K562 (cell line): ENCODE results near the gene SHE. TPM values are rescaled to one million over a fixed set of nuclear protein-coding genes. Genes with fewer than 3 reads are reported as not detected.

Source experiments
- ATAC-seq: fragments of 200-7000 bp; cut with Tn5 transposase; 3 replicates; pipeline ENCODE4 v1.9.1; 2020; ENCODE audit warnings: moderate library complexity
- BruUV-seq: library from RNA; stranded (reverse); fragments of 400-500 nt; replicated peaks from 2 replicates; lab custom pipeline; 2021; lab: Mats Ljungman, UMichigan
- CTCF ChIA-PET: fragments of 300-600 bp; formaldehyde crosslinking; extraction: SDS; loops from one replicate; lab custom pipeline; 2021; ENCODE audit warnings: low intra/inter-chr PET ratio; lab: Yijun Ruan, JAX
- POLR2A ChIA-PET: fragments of 300-600, 350-650 bp; sonication (Branson Sonifier 250); formaldehyde crosslinking; extraction: SDS; loops from one replicate; lab custom pipeline; 2021; ENCODE audit warnings: antibody characterized with exemption, inconsistent platforms; lab: Yijun Ruan, JAX
- DNase-seq, 4 experiments: peaks; one replicate each; pipeline versions ENCODE4 v3.0.0 to v3.0.0-alpha.2; 2011 to 2018; ENCODE audit warnings: low spot score in 3 of 4, mixed read lengths in 3 of 4; ENCODE audit errors: extremely low read depth in 1 of 4
- FAIRE-seq: peaks from 2 replicates; lab custom pipeline; 2011; peaks lifted over from hg19 to GRCh38; lab: Jason Lieb, UNC
- H2AFZ ChIP-seq: 2 replicates; pipeline ENCODE4 v1.6.0; 2011; ENCODE audit warnings: low read depth, low read length, control low read depth, inconsistent platforms
- H3K27ac ChIP-seq: fragments of 200-600 bp; 3 replicates; pipeline ENCODE4 v1.8.0; 2011; ENCODE audit warnings: low read depth, mild to moderate bottlenecking, control low read depth, inconsistent platforms, low read length, moderate library complexity, mixed read lengths; ENCODE audit errors: extremely low read depth
- H3K27me3 ChIP-seq, 2 experiments: fragments of 300-600 bp in 1 of 2; 2 replicates in 1 of 2; 3 replicates in 1 of 2; pipeline versions ENCODE4 v1.6.0 to v1.8.0; 2011; ENCODE audit warnings: inconsistent platforms in 2 of 2, low read length in 2 of 2, mild to moderate bottlenecking in 1 of 2, mixed read lengths in 1 of 2, moderate library complexity in 1 of 2; ENCODE audit not compliant: control insufficient read depth in 2 of 2, insufficient read depth in 2 of 2
- H3K36me3 ChIP-seq: fragments of 300-600 bp; 3 replicates; pipeline ENCODE4 v1.8.0; 2011; ENCODE audit warnings: mild to moderate bottlenecking, low read length, inconsistent platforms; ENCODE audit not compliant: control insufficient read depth, insufficient read depth
- H3K4me1 ChIP-seq, 2 experiments: fragments of 200-600 bp in 1 of 2; replicated peaks in 1 of 2; 2 replicates in 1 of 2; 3 replicates in 1 of 2; pipeline versions ENCODE4 v1.5.1 to v1.8.0; 2011; ENCODE audit warnings: inconsistent platforms in 2 of 2, low read length in 2 of 2, mild to moderate bottlenecking in 1 of 2, mixed read lengths in 1 of 2, moderate library complexity in 1 of 2; ENCODE audit not compliant: control insufficient read depth in 2 of 2, insufficient read depth in 2 of 2
- H3K4me2 ChIP-seq: 2 replicates; pipeline ENCODE4 v1.6.1; 2011; ENCODE audit warnings: low read length, control low read depth, inconsistent platforms, mixed read lengths; ENCODE audit not compliant: insufficient read depth
- H3K4me3 ChIP-seq: fragments of 200-600 bp; sonication (generic), shearing (Covaris generic); 2 replicates; pipeline ENCODE4 v1.5.1; 2016; ENCODE audit warnings: control low read depth, inconsistent platforms
- H3K79me2 ChIP-seq: fragments of 200-600 bp; 3 replicates; pipeline ENCODE4 v1.8.0; 2011; ENCODE audit warnings: low read length, inconsistent platforms; ENCODE audit not compliant: control insufficient read depth, insufficient read depth
- H3K9ac ChIP-seq, 2 experiments: 2 replicates each; pipeline versions ENCODE4 v1.6.0 to v1.6.1; 2011; ENCODE audit warnings: low read depth in 2 of 2, low read length in 2 of 2, control low read depth in 1 of 2, inconsistent platforms in 1 of 2, mild to moderate bottlenecking in 1 of 2, mixed read lengths in 1 of 2; ENCODE audit not compliant: insufficient read depth in 1 of 2
- H3K9me1 ChIP-seq: one replicate; pipeline ENCODE4 v1.6.0; 2011; ENCODE audit warnings: inconsistent platforms, mild to moderate bottlenecking, low read length, moderate library complexity; ENCODE audit not compliant: control insufficient read depth, insufficient read depth
- H3K9me3 ChIP-seq: replicated peaks from 2 replicates; pipeline ENCODE4 v1.5.1; 2011; ENCODE audit warnings: low read depth, low read length, inconsistent platforms; ENCODE audit not compliant: control insufficient read depth, insufficient read depth
- H4K20me1 ChIP-seq: replicated peaks from 2 replicates; pipeline ENCODE4 v1.6.1; 2011; ENCODE audit warnings: low read length, inconsistent platforms, mixed read lengths; ENCODE audit not compliant: control insufficient read depth, insufficient read depth
- EGR1 ChIP-seq: fragments of 450-650 bp; conservative IDR thresholded peaks from 2 replicates; pipeline ENCODE4 v1.6.1; 2017; ENCODE audit warnings: mild to moderate bottlenecking
- POLR2B ChIP-seq: fragments of 450-650 bp; IDR thresholded peaks from 2 replicates; pipeline ENCODE4 v1.6.1; 2018; ENCODE audit warnings: low read depth; ENCODE audit not compliant: partially characterized antibody
- PRPF4 ChIP-seq: fragments of 200-400 bp; formaldehyde crosslinking; IDR thresholded peaks from one replicate; pipeline ENCODE4 v1.6.1; 2017; ENCODE audit warnings: low read length, low read depth, mild to moderate bottlenecking; ENCODE audit not compliant: insufficient read depth, poor library complexity, severe bottlenecking
- WGBS: fragments of 100-300 bp; shearing (Covaris generic); methylation state at CpG from one replicate; pipeline ENCODE4 v1.1.6; 2016; ENCODE audit warnings: low coverage, mixed read lengths; ENCODE audit not compliant: insufficient coverage; ENCODE audit errors: missing lambda C conversion rate; 5-methylcytosine and 5-hydroxymethylcytosine counted together
- in situ Hi-C: fragments of 300-500 bp; cut with MboI; formaldehyde crosslinking; loops from 4 replicates; pipeline ENCODE4 v1.15.0; 2018; ENCODE audit warnings: inconsistent platforms, mixed read lengths
- intact Hi-C: fragments of 100-400 bp; cut with micrococcal nuclease; formaldehyde crosslinking; loops from 2 replicates; pipeline ENCODE4 v1.14.2; 2022
- polyA plus RNA-seq, 8 experiments: library from polyadenylated mRNA; depleted of rRNA in 4 of 8; stranded (reverse) in 5 of 8; unstranded in 3 of 8; fragments of >200 nt; fragmentation: Nextera tagmentation in 2 of 8; fragmentation: Illumina TruSeq in 1 of 8; extraction: Ambion mirVana in 2 of 8; extraction: Trizol in 1 of 8; gene quantifications; 2 replicates each; pipeline versions ENCODE4 v1.2.1 to v1.2.3, GENCODE V29; 2011 to 2014; ENCODE audit warnings: inconsistent platforms in 1 of 8, missing spikeins in 1 of 8
- total RNA-seq, 7 experiments: library from RNA; depleted of rRNA in 6 of 7; stranded (reverse); fragments of >200 nt in 6 of 7; fragmentation: Illumina TruSeq in 2 of 7; extraction: Trizol in 2 of 7; gene quantifications; 2 replicates each; pipeline versions ENCODE4 v1.2.1 to v1.2.3, GENCODE V29; 2011 to 2021; ENCODE audit warnings: low replicate concordance in 1 of 7

Gene SHE
- total and polyA plus RNA-seq, 9 of the 15 experiments (the other 6 are each of a cell fraction or from before 2014, with no cell fraction given), result 0.01 to 0.05 TPM; not detected in 7

DNA sequence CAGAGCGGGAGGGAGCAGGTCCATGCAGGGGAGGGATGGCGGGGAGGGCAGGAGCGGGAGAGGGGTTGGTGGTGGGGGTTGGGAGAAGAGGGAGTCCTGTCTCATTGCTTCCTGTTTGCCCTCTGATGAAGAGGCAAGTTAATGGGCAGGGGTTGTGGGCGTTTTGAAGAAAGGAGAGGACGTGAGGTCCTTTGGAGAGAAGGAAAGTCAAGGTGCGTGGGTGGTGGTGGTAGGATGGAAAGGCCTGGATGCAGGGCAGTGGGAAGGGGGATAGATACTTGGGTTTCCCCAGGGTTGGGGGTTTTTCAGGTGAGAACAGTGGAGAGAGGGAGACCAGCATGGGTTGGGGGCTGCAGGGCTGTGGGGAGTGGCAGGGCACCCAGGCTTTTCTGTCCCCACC is 39.0 kb upstream of the SHE start:
- intact Hi-C loops (no loop called here), in situ Hi-C loops (no loop called here)
- no peaks in the 10 kb centered on the region for H3K9me3 ChIP-seq
- H3K4me1 ChIP-seq, result no peaks in the 10 kb centered on the region; a peak in 1 of 5 replicates
- H3K27ac ChIP-seq, result no peak overlapping the region
- DNase-seq, result no peak
- ChIA-PET POLR2A (interaction anchor here (0.5 to 0.6 kb wide), 2 partner anchors 14 to 17 kb away, joined by 3 read pairs; partner anchors contain the start of gene UBE2Q1), CTCF (no interaction called here)
- H3K4me2 ChIP-seq, result no peak overlapping the region
- H4K20me1 ChIP-seq, result peaks cover 7% of the 10 kb centered on the region; the same call in 1 of the 2 replicates
- no peak for FAIRE-seq
- no peaks in the 10 kb centered on the region for H3K36me3 ChIP-seq
- H3K79me2 ChIP-seq, result no peaks in the 10 kb centered on the region
- no peak overlapping the region for H3K9ac ChIP-seq
- no peak overlapping the region for H2AFZ ChIP-seq
- TF ChIP-seq POLR2B (no peak), PRPF4 (no peak), EGR1 (peak; percentile 39)
- peaks cover 54 to 79% of the 10 kb centered on the region in 2 experiments for H3K27me3 ChIP-seq
- WGBS, result 0% methylated on average over 1 of the region's 6 CpGs
- no TSS peak for BruUV-seq
- H3K9me1 ChIP-seq, result no peaks in the 10 kb centered on the region
- no peak for ATAC-seq
- H3K4me3 ChIP-seq, result no peak overlapping the region
